IMR-90 (cell line): Measurements from ENCODE around the gene SHISAL1. TPM values are rescaled to one million over a fixed set of nuclear protein-coding genes. Genes with fewer than 3 reads are reported as not detected.

ENCODE experiments used
- ATAC-seq: fragments of 200-7000 bp; cut with Tn5 transposase; 2 replicates; pipeline ENCODE4 v1.9.1; 2020; ENCODE audit warnings: low read depth, mild to moderate bottlenecking, moderate library complexity
- BruUV-seq: library from RNA; stranded (reverse); fragments of 400-500 nt; replicated peaks from 2 replicates; lab custom pipeline; 2021; lab: Mats Ljungman, UMichigan
- CTCF ChIA-PET: fragments of 300-600 bp; formaldehyde crosslinking; extraction: SDS; loops from one replicate; lab custom pipeline; 2021; ENCODE audit warnings: antibody characterized with exemption; lab: Yijun Ruan, JAX
- POLR2A ChIA-PET: fragments of 300-600 bp; sonication (Branson Sonifier 250); formaldehyde crosslinking; loops from one replicate; lab custom pipeline; 2022; ENCODE audit warnings: antibody characterized with exemption; ENCODE audit not compliant: unreplicated experiment; lab: Charles Lee
- DNase-seq: peaks from one replicate; pipeline ENCODE4 v3.0.0; 2013
- H2AFZ ChIP-seq: replicated peaks from 2 replicates; pipeline ENCODE3; 2013; ENCODE audit warnings: low read length, mild to moderate bottlenecking; ENCODE audit not compliant: poor library complexity
- H2AK5ac ChIP-seq: 2 replicates; pipeline ENCODE4 v1.6.1; 2013; ENCODE audit warnings: low read depth, low read length, inconsistent platforms
- H2AK9ac ChIP-seq: replicated peaks from 2 replicates; pipeline ENCODE3; 2013; ENCODE audit warnings: mild to moderate bottlenecking, low read depth, low read length, moderate library complexity; ENCODE audit not compliant: poor library complexity
- H2BK120ac ChIP-seq: 2 replicates; pipeline ENCODE4 v1.6.1; 2013; ENCODE audit warnings: low read depth, low read length, inconsistent platforms
- H2BK15ac ChIP-seq: 3 replicates; pipeline ENCODE4 v1.6.1; 2013; ENCODE audit warnings: low read depth, low read length, inconsistent platforms
- H2BK20ac ChIP-seq: 2 replicates; pipeline ENCODE4 v1.6.1; 2013; ENCODE audit warnings: low read depth, mild to moderate bottlenecking, inconsistent platforms, low read length, moderate library complexity
- H2BK5ac ChIP-seq: 2 replicates; pipeline ENCODE4 v1.6.1; 2013; ENCODE audit warnings: mild to moderate bottlenecking, low read depth, low read length, inconsistent platforms; ENCODE audit not compliant: poor library complexity, severe bottlenecking
- H3K14ac ChIP-seq: replicated peaks from 2 replicates; pipeline ENCODE4 v1.6.1; 2013; ENCODE audit warnings: low read depth, low read length, inconsistent platforms
- H3K18ac ChIP-seq: 2 replicates; pipeline ENCODE4 v1.6.1; 2013; ENCODE audit warnings: low read depth, low read length, control low read depth
- H3K23ac ChIP-seq: 2 replicates; pipeline ENCODE4 v1.6.1; 2013; ENCODE audit warnings: low read depth, low read length, inconsistent platforms
- H3K27ac ChIP-seq: 2 replicates; pipeline ENCODE4 v1.5.1; 2013; ENCODE audit warnings: mild to moderate bottlenecking, control low read depth, low read length; ENCODE audit not compliant: insufficient read depth
- H3K27me3 ChIP-seq: 2 replicates; pipeline ENCODE4 v1.6.1; 2013; ENCODE audit warnings: low read length; ENCODE audit not compliant: control insufficient read depth, insufficient read depth
- H3K36me3 ChIP-seq: 2 replicates; pipeline ENCODE4 v1.6.1; 2013; ENCODE audit warnings: low read length, mixed read lengths; ENCODE audit not compliant: control insufficient read depth, insufficient read depth
- H3K4ac ChIP-seq: 2 replicates; pipeline ENCODE4 v1.6.1; 2013; ENCODE audit warnings: low read depth, low read length, inconsistent platforms
- H3K4me1 ChIP-seq: 2 replicates; pipeline ENCODE4 v1.6.1; 2013; ENCODE audit warnings: low read length, mixed read lengths; ENCODE audit not compliant: control insufficient read depth, insufficient read depth
- H3K4me2 ChIP-seq: 2 replicates; pipeline ENCODE4 v1.6.1; 2013; ENCODE audit warnings: low read depth, mild to moderate bottlenecking, control low read depth, low read length, moderate library complexity
- H3K4me3 ChIP-seq: 2 replicates; pipeline ENCODE4 v1.5.1; 2013; ENCODE audit warnings: low read depth, mild to moderate bottlenecking, control low read depth, low read length, moderate library complexity; ENCODE audit not compliant: insufficient read depth
- H3K56ac ChIP-seq: 2 replicates; pipeline ENCODE4 v1.6.1; 2013; ENCODE audit warnings: low read length, inconsistent platforms; ENCODE audit not compliant: insufficient read depth; ENCODE audit errors: extremely low read depth
- H3K79me1 ChIP-seq, 2 experiments: 2 replicates each; pipeline ENCODE4 v1.6.1; 2013; ENCODE audit warnings: low read length in 2 of 2, inconsistent platforms in 1 of 2, low read depth in 1 of 2
- H3K9ac ChIP-seq: 2 replicates; pipeline ENCODE4 v1.6.1; 2013; ENCODE audit warnings: low read depth, low read length, control low read depth
- H3K9me1 ChIP-seq: 2 replicates; pipeline ENCODE4 v1.6.1; 2013; ENCODE audit warnings: low read length, inconsistent platforms; ENCODE audit not compliant: insufficient read depth
- H3K9me3 ChIP-seq: 2 replicates; pipeline ENCODE4 v1.6.1; 2013; ENCODE audit warnings: low read length; ENCODE audit not compliant: control insufficient read depth, insufficient read depth
- H4K20me1 ChIP-seq: 2 replicates; pipeline ENCODE4 v1.6.1; 2013; ENCODE audit warnings: low read length, inconsistent platforms; ENCODE audit not compliant: insufficient read depth
- H4K5ac ChIP-seq: 2 replicates; pipeline ENCODE4 v1.6.1; 2013; ENCODE audit warnings: mild to moderate bottlenecking, low read depth, low read length, control low read depth
- H4K8ac ChIP-seq, 2 experiments: 2 replicates each; pipeline ENCODE4 v1.6.1; 2013; ENCODE audit warnings: low read depth in 2 of 2, low read length in 2 of 2, control low read depth in 1 of 2, inconsistent platforms in 1 of 2
- H4K91ac ChIP-seq: 2 replicates; pipeline ENCODE4 v1.6.1; 2013; ENCODE audit warnings: low read depth, low read length, inconsistent platforms; ENCODE audit not compliant: insufficient read depth
- FOS ChIP-seq: fragments of 150-350 bp; IDR thresholded peaks from 2 replicates; pipeline ENCODE4 v1.6.1; 2016; ENCODE audit warnings: low read depth, low read length
- RFX5 ChIP-seq: IDR thresholded peaks from 2 replicates; pipeline ENCODE4 v1.8.0; 2012; ENCODE audit warnings: low read depth, mild to moderate bottlenecking, low read length, moderate library complexity
- WGBS, 2 experiments: methylation state at CpG; one replicate each; pipeline versions ENCODE4 v1.1.5 to v1.1.7; 2013; ENCODE audit warnings: missing lambda C conversion rate in 2 of 2; ENCODE audit not compliant: insufficient read length in 1 of 2; ENCODE audit errors: extremely low coverage in 2 of 2; 5-methylcytosine and 5-hydroxymethylcytosine counted together
- dilution Hi-C: fragments of 300-500 bp; cut with HindIII; formaldehyde crosslinking; loops from one replicate; pipeline ENCODE4 v1.14.3; 2018; ENCODE audit warnings: low sequenced_read_pairs; ENCODE audit not compliant: unreplicated experiment
- in situ Hi-C: fragments of 300-500 bp; cut with MboI; formaldehyde crosslinking; loops from 3 replicates; pipeline ENCODE4 v1.14.3; 2019; ENCODE audit warnings: low sequenced_read_pairs, inconsistent platforms, mixed read lengths
- intact Hi-C: fragments of 100-400 bp; cut with micrococcal nuclease; formaldehyde crosslinking; loops from 2 replicates; pipeline ENCODE4 v1.10.0; 2022
- polyA plus RNA-seq, 3 experiments: library from polyadenylated mRNA; depleted of rRNA; stranded (reverse); fragments of >200 nt; gene quantifications; 2 replicates each; pipeline ENCODE4 v1.2.3, GENCODE V29; 2012; ENCODE audit warnings: low replicate concordance in 1 of 3
- total RNA-seq: library from RNA; depleted of rRNA; stranded (reverse); fragments of >200 nt; gene quantifications from 2 replicates; pipeline ENCODE4 v1.2.3, GENCODE V29; 2012
- TF ChIP-seq, protein P1 (sequence below): fragments of 150-350 bp; IDR thresholded peaks from 2 replicates; pipeline ENCODE4 v1.6.1; 2017; ENCODE audit warnings: mild to moderate bottlenecking, antibody characterized with exemption, low read length, low read depth

The SHISAL1 gene
- total and polyA plus RNA-seq, 2 of the 4 experiments (the other 2 are of a cell fraction) = 1.0 to 1.4 TPM

DNA sequence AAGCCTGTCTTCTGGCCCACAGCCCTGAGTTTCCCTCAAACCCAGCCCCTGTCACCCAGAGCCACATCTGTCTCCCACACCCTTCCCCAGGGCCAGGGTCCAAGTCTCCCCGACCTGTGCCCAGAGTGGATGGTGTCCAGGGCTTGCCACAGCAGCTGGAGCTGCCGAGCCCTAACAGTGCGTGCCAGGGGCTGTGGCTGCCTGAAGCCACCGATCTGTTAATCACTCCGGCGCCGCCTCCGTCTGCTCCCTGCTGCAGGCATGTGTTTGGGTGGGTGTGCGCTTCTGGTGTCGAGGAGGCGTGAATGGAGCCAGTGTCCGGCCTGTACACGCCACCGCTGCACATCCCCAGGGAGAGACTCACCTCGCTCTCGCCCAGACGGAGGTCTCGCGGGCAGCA is 26.1 kb downstream of the SHISAL1 start:
- H4K91ac ChIP-seq = no peak overlapping the region
- TF ChIP-seq RFX5 (no peak), FOS (no peak)
- TF ChIP-seq, protein P1, sequence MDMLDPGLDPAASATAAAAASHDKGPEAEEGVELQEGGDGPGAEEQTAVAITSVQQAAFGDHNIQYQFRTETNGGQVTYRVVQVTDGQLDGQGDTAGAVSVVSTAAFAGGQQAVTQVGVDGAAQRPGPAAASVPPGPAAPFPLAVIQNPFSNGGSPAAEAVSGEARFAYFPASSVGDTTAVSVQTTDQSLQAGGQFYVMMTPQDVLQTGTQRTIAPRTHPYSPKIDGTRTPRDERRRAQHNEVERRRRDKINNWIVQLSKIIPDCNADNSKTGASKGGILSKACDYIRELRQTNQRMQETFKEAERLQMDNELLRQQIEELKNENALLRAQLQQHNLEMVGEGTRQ = no peak
- 74% methylated on average over 6 of the region's 19 CpGs; no CpG with 5 or more reads in 1 of the 2 experiments for WGBS, 2 experiments
- no TSS peak for BruUV-seq
- H3K56ac ChIP-seq = no peak overlapping the region
- peak overlapping the region; percentile 3 for H2AFZ ChIP-seq
- no peak overlapping the region for H4K8ac ChIP-seq
- no peaks in the 10 kb centered on the region for H3K27me3 ChIP-seq
- ChIA-PET CTCF (no interaction called here), POLR2A (no interaction called here)
- peaks cover 8% of the 10 kb centered on the region; the same call in 1 of the 2 replicates for H3K4me1 ChIP-seq
- no peak overlapping the region for H3K14ac ChIP-seq
- H3K18ac ChIP-seq = no peak overlapping the region
- H2BK20ac ChIP-seq = no peak overlapping the region
- no peak overlapping the region for H2AK9ac ChIP-seq
- H3K4me3 ChIP-seq = no peak overlapping the region
- H2BK5ac ChIP-seq = no peak overlapping the region
- no peak overlapping the region for H2AK5ac ChIP-seq
- H3K4ac ChIP-seq = peak overlapping the region; percentile 19; the same call in 1 of the 2 replicates
- dilution Hi-C loops = no loop called here
- H2BK15ac ChIP-seq = no peak overlapping the region
- H3K36me3 ChIP-seq = peaks cover 1% of the 10 kb centered on the region; the same call in 1 of the 2 replicates
- no peaks in the 10 kb centered on the region for H4K20me1 ChIP-seq
- intact Hi-C loops = no loop called here
- no peaks in the 10 kb centered on the region for H3K79me1 ChIP-seq
- H3K9ac ChIP-seq = no peak overlapping the region
- no peak overlapping the region for H3K4me2 ChIP-seq
- no peak overlapping the region for H4K5ac ChIP-seq
- no peak for DNase-seq
- ATAC-seq = no peak
- no peak overlapping the region for H3K23ac ChIP-seq
- in situ Hi-C loops = no loop called here
- 0 out of 2 replicates have a peak overlapping the region, but pooled peaks have one; percentile 3 for H2BK120ac ChIP-seq
- no peak overlapping the region for H3K27ac ChIP-seq
- no peaks in the 10 kb centered on the region for H3K9me3 ChIP-seq
- H3K9me1 ChIP-seq = no peaks in the 10 kb centered on the region; the same call in 1 of the 2 replicates
